PC-9 (cell line): Measurements from ENCODE around the gene DLGAP1. TPM values are rescaled to one million over a fixed set of nuclear protein-coding genes. Genes with fewer than 3 reads are reported as not detected.

Experiments
- BruUV-seq: library from RNA; stranded (reverse); fragments of 400-500 nt; replicated peaks from 2 replicates; lab custom pipeline; 2021; lab: Mats Ljungman, UMichigan
- CTCF ChIA-PET: fragments of 300-600 bp; sonication (Branson Sonifier 250); formaldehyde crosslinking; loops from one replicate; lab custom pipeline; 2022; ENCODE audit warnings: antibody characterized with exemption; lab: Charles Lee
- POLR2A ChIA-PET: fragments of 300-600 bp; sonication (Branson Sonifier 250); formaldehyde crosslinking; loops from one replicate; lab custom pipeline; 2022; ENCODE audit warnings: antibody characterized with exemption; ENCODE audit not compliant: unreplicated experiment; lab: Charles Lee
- DNase-seq, 2 experiments: peaks; one replicate each; pipeline versions ENCODE4 v3.0.0 to v3.0.0-alpha.2; 2015 to 2022; ENCODE audit warnings: mixed read lengths in 1 of 2
- H2AFZ ChIP-seq: fragments of 200-600 bp; sonication (generic); 2 replicates; pipeline ENCODE4 v1.8.1; 2017; ENCODE audit warnings: antibody characterized with exemption
- H3F3A ChIP-seq: fragments of 200-600 bp; sonication (generic); 2 replicates; pipeline ENCODE4 v1.8.1; 2017; ENCODE audit warnings: antibody characterized with exemption, mild to moderate bottlenecking, low read depth; ENCODE audit not compliant: insufficient read depth
- H3K27ac ChIP-seq: fragments of 200-600 bp; sonication (generic); 2 replicates; pipeline ENCODE4 v1.6.1; 2016; ENCODE audit warnings: mixed run types
- H3K27me3 ChIP-seq: fragments of 200-600 bp; sonication (generic); 2 replicates; pipeline ENCODE4 v1.6.1; 2016; ENCODE audit warnings: low read depth, mixed run types; ENCODE audit not compliant: insufficient read depth
- H3K36me3 ChIP-seq: fragments of 200-600 bp; sonication (generic); 2 replicates; pipeline ENCODE4 v1.6.1; 2016; ENCODE audit warnings: low read depth, mixed run types
- H3K4me1 ChIP-seq: fragments of 200-600 bp; sonication (generic); replicated peaks from 2 replicates; pipeline ENCODE4 v1.6.1; 2016; ENCODE audit warnings: mixed run types; ENCODE audit not compliant: insufficient read depth
- H3K4me2 ChIP-seq: fragments of 200-600 bp; sonication (generic); 2 replicates; pipeline ENCODE4 v1.6.1; 2017; ENCODE audit warnings: mixed run types
- H3K4me3 ChIP-seq: fragments of 200-600 bp; sonication (generic); 2 replicates; pipeline ENCODE4 v1.6.1; 2016; ENCODE audit warnings: mixed run types
- H3K79me2 ChIP-seq: fragments of 200-600 bp; sonication (generic); 2 replicates; pipeline ENCODE4 v1.6.1; 2017; ENCODE audit warnings: low read depth, mixed run types
- H3K9me2 ChIP-seq: fragments of 200-600 bp; sonication (generic); 2 replicates; pipeline ENCODE4 v1.8.1; 2017; ENCODE audit warnings: mild to moderate bottlenecking; ENCODE audit not compliant: insufficient read depth
- H3K9me3 ChIP-seq: fragments of 200-600 bp; sonication (generic); 2 replicates; pipeline ENCODE4 v1.8.1; 2016; ENCODE audit warnings: low read depth; ENCODE audit not compliant: insufficient read depth
- H4K20me1 ChIP-seq: fragments of 200-600 bp; sonication (generic); 2 replicates; pipeline ENCODE4 v1.8.1; 2017; ENCODE audit not compliant: insufficient read depth
- CTCF ChIP-seq: fragments of 200-600 bp; sonication (generic); conservative IDR thresholded peaks from 2 replicates; pipeline ENCODE4 v1.6.1; 2017; ENCODE audit warnings: mixed run types, antibody characterized with exemption, mild to moderate bottlenecking, moderate library complexity
- EZH2 ChIP-seq: fragments of 200-600 bp; sonication (generic); IDR thresholded peaks from 2 replicates; pipeline ENCODE4 v1.8.0; 2017; ENCODE audit warnings: antibody characterized with exemption, low read depth
- intact Hi-C: fragments of 100-400 bp; cut with micrococcal nuclease; formaldehyde crosslinking; loops from one replicate; pipeline ENCODE4 v1.10.0; 2022; ENCODE audit not compliant: unreplicated experiment
- total RNA-seq: library from RNA; stranded (reverse); gene quantifications from 2 replicates; pipeline ENCODE4 v1.2.3, GENCODE V29; 2021

DLGAP1 gene
- total RNA-seq, 1 experiment from 2014 or later = not detected

GRCh38 chr18:3985664-3986063 is 469.4 kb downstream of the DLGAP1 start:
- CTCF ChIA-PET = no interaction called here
- Histone ChIP-seq H3K79me2 (no peaks in the 10 kb centered on the region), H3K9me2 (no peaks in the 10 kb centered on the region), H3K4me1 (no peaks in the 10 kb centered on the region), H3K4me3 (no peak overlapping the region), H3K27me3 (no peaks in the 10 kb centered on the region), H3K4me2 (no peak overlapping the region), H4K20me1 (no peaks in the 10 kb centered on the region), H3F3A (no peaks in the 10 kb centered on the region), H2AFZ (no peak overlapping the region), H3K27ac (no peak overlapping the region), H3K9me3 (no peaks in the 10 kb centered on the region; the same call in 1 of the 2 replicates), H3K36me3 (no peaks in the 10 kb centered on the region)
- POLR2A ChIA-PET = no interaction called here
- TF ChIP-seq CTCF (no peak), EZH2 (no peak)
- intact Hi-C loops = no loop called here
- BruUV-seq = no TSS peak
- DNase-seq = no peak

GRCh38 chr18:3985020-3985419 is 470.1 kb downstream of the DLGAP1 start:
- no peak overlapping the region for H3K27ac ChIP-seq
- POLR2A ChIA-PET = interaction anchor here (0.7 kb wide), 1 partner anchor 17 kb away, joined by 5 read pairs; no protein-coding TSS in a partner anchor
- no TSS peak for BruUV-seq

GRCh38 chr18:3984163-3984757 is 470.8 kb downstream of the DLGAP1 start:
- Histone ChIP-seq H3K9me3 (peaks cover under 1% of the 10 kb centered on the region), H3K4me1 (no peaks in the 10 kb centered on the region), H3K9me2 (no peaks in the 10 kb centered on the region), H2AFZ (no peak overlapping the region), H3K27me3 (no peaks in the 10 kb centered on the region), H3F3A (no peaks in the 10 kb centered on the region), H3K27ac (no peak overlapping the region), H3K79me2 (no peaks in the 10 kb centered on the region), H3K36me3 (no peaks in the 10 kb centered on the region), H3K4me2 (no peak overlapping the region), H3K4me3 (no peak overlapping the region), H4K20me1 (no peaks in the 10 kb centered on the region)
- DNase-seq = no peak
- ChIA-PET CTCF (no interaction called here), POLR2A (no interaction called here)
- TF ChIP-seq CTCF = no peak
- no peak for TF ChIP-seq EZH2
- BruUV-seq = no TSS peak
- intact Hi-C loops = no loop called here

More at GRCh38 chr18:3985020-3985419, 470.1 kb downstream of the DLGAP1 start:
- H3K4me2 ChIP-seq = no peak overlapping the region
- no peaks in the 10 kb centered on the region for H4K20me1 ChIP-seq
- H3K36me3 ChIP-seq = no peaks in the 10 kb centered on the region
- H2AFZ ChIP-seq = no peak overlapping the region
- CTCF ChIA-PET = no interaction called here
- intact Hi-C loops = no loop called here
- no peak for TF ChIP-seq EZH2
- DNase-seq = no peak
- H3K79me2 ChIP-seq = no peaks in the 10 kb centered on the region
- H3K4me3 ChIP-seq = no peak overlapping the region
- no peaks in the 10 kb centered on the region for H3F3A ChIP-seq
- no peaks in the 10 kb centered on the region for H3K27me3 ChIP-seq
- H3K9me3 ChIP-seq = no peaks in the 10 kb centered on the region; the same call in 1 of the 2 replicates
- H3K4me1 ChIP-seq = no peaks in the 10 kb centered on the region
- H3K9me2 ChIP-seq = no peaks in the 10 kb centered on the region
